Measurements from ENCODE around the gene TMEM134. TPM values are rescaled to one million over a fixed set of nuclear protein-coding genes. Genes with fewer than 3 reads are reported as not detected.
"Not testable (repeated sequence)": the region's sequence is repeated elsewhere in the genome, so short reads cannot be mapped to it uniquely, and the experiment has no call there.

TMEM134 gene
- total RNA-seq, 2 experiments from 2014 or later = 36.3 to 37.6 TPM

GRCh38 chr11:67470337-67471002, 1.4 kb upstream of the TMEM134 start:
- H3K27me3 Mint-ChIP-seq = no peaks in the 10 kb centered on the region
- peaks cover 5% of the 10 kb centered on the region for H3K36me3 Mint-ChIP-seq (ENCODE audit: low read depth)
- POLR2A ChIA-PET = interaction anchor here (7.8 to 10.2 kb wide), 2 partner anchors 15 to 33 kb away, joined by 94 to 134 read pairs; partner anchors contain the start of genes AIP and PTPRCAP
- H3K4me1 Mint-ChIP-seq = peaks cover 32% of the 10 kb centered on the region
- H3K27ac Mint-ChIP-seq = no peak overlapping the region
- H3K9me3 Mint-ChIP-seq = no peaks in the 10 kb centered on the region
- CTCF ChIA-PET = interaction anchor here (1.3 kb wide), 1 partner anchor 75 kb away, joined by 3 read pairs; no protein-coding TSS in a partner anchor
- no peak for DNase-seq
- no peak overlapping the region for H3K4me3 Mint-ChIP-seq

- no peaks in the 10 kb centered on the region for H3K9me3 Mint-ChIP-seq
- CTCF ChIA-PET = interaction anchor here (1.3 to 1.6 kb wide), 2 partner anchors 31 to 74 kb away, joined by 3 to 14 read pairs; partner anchors contain the start of gene PTPRCAP
- H3K4me1 Mint-ChIP-seq = peaks cover 37% of the 10 kb centered on the region
- no peaks in the 10 kb centered on the region for H3K27me3 Mint-ChIP-seq
- peak overlapping the region; percentile 61 for H3K27ac Mint-ChIP-seq
- POLR2A ChIA-PET = interaction anchor here (1.0 to 10.2 kb wide), 10 partner anchors 11 to 75 kb away, joined by 3 to 134 read pairs (median 6); partner anchors contain the start of genes AIP, GPR152, PPP1CA and PTPRCAP
- H3K36me3 Mint-ChIP-seq (ENCODE audit: low read depth) = peaks cover 8% of the 10 kb centered on the region
- peak overlapping the region; percentile 70 for H3K4me3 Mint-ChIP-seq
- DNase-seq = no peak
These were observed 409 bp upstream of the TMEM134 start for GRCh38 chr11:67469508-67469811.

GRCh38 chr11:67468456-67468758, 644 bp downstream of the TMEM134 start:
- H3K36me3 Mint-ChIP-seq (ENCODE audit: low read depth) = peaks cover 8% of the 10 kb centered on the region
- CTCF ChIA-PET = interaction anchor here (0.6 to 2.1 kb wide), 6 partner anchors 13 to 67 kb away, joined by 3 to 14 read pairs (median 4); partner anchors contain the start of genes PPP1CA and PTPRCAP
- peak overlapping the region; percentile 86 for H3K4me3 Mint-ChIP-seq
- H3K4me1 Mint-ChIP-seq = peaks cover 41% of the 10 kb centered on the region
- POLR2A ChIA-PET = interaction anchor here (0.7 to 10.2 kb wide), 22 partner anchors 8 to 115 kb away, joined by 3 to 134 read pairs (median 4); partner anchors contain the start of genes AIP, CLCF1, CORO1B and GPR152
- H3K9me3 Mint-ChIP-seq = no peaks in the 10 kb centered on the region
- no peaks in the 10 kb centered on the region for H3K27me3 Mint-ChIP-seq
- no peak for DNase-seq
- peak overlapping the region; percentile 75 for H3K27ac Mint-ChIP-seq

DNA sequence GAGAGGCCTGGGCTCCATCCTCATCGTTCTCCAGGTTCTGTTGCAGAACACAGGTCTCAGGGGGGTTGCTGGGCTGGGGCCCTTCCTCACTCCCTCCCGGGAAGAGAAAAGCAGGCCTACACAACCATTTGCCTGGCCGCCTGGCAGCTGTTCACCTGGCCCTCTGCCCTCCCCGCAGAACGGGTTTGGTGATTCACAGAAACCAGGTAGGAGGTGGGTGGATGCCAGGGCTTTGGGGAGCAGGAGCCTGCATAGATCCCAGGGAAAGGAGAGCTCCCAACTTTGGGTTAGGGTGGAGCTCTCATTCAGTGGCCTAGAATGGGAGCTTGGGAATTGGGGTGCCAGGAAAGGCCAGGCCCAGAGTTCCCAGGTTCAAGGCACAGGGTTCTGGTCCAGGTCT, 995 bp downstream of the TMEM134 start:
- Mint-ChIP-seq H3K9me3 (no peaks in the 10 kb centered on the region), H3K36me3 (ENCODE audit: low read depth) (peaks cover 8% of the 10 kb centered on the region)
- DNase-seq = no peak

DNA sequence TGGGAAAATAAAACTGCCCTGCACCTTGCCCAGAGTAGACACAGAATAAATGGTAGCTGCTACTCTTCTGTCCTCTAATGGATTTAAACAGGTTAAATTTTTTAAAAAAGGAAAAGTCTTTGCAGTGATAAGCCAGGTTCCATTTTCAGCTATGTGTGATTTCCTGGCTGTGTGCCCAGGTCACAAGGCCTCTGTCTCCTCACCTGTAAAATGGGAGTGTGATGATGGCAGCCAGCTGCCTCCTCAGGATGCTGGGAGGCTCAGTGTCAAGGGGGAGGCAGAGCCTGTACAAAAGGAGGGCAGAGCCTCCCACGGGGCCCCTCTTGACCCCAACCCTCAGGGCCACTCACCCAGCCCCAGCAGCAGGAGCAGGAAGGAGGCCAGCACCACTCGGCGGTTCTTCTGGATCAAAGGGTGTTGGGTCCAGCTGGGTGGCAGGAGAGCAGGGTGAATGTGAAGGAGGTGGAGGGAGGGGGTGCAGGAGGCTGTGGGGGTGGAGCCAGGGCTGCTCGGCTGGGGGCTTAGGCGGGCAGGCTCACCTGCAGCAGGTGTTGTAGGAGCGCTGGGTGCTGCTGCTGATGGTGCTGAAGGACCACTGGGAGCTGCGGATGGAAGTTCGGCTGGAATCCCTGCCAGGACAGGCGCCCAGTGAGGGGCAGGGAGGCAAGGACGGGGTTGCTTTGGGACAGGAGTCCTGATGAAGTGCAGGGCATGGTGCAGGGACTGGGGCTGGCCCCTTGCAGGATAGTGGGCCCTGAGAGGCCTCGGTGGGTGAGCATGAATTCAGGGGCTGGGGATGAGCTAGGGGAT, 1.9 kb downstream of the TMEM134 start:
- peak overlapping the region; percentile 56 for H3K27ac Mint-ChIP-seq

More for the DNA sequence above, 995 bp downstream of the TMEM134 start:
- Mint-ChIP-seq H3K4me1 (peaks cover 41% of the 10 kb centered on the region), H3K27ac (peak overlapping the region; percentile 75), H3K27me3 (no peaks in the 10 kb centered on the region), H3K4me3 (peak overlapping the region; percentile 86)
- CTCF ChIA-PET = interaction anchor here (0.6 to 2.1 kb wide), 6 partner anchors 14 to 67 kb away, joined by 3 to 7 read pairs (median 4); partner anchors contain the start of genes PITPNM1 and PPP1CA
- POLR2A ChIA-PET = interaction anchor here (1.0 to 10.2 kb wide), 16 partner anchors 7 to 115 kb away, joined by 3 to 134 read pairs (median 6); partner anchors contain the start of genes AIP, CLCF1, CORO1B and GPR152

GRCh38 chr11:67466367-67466766, 2.7 kb downstream of the TMEM134 start:
- Mint-ChIP-seq H3K4me1 (peaks cover 41% of the 10 kb centered on the region), H3K27me3 (no peaks in the 10 kb centered on the region), H3K9me3 (no peaks in the 10 kb centered on the region), H3K27ac (peak overlapping the region; percentile 35), H3K4me3 (no peak overlapping the region), H3K36me3 (ENCODE audit: low read depth) (peaks cover 8% of the 10 kb centered on the region)
- DNase-seq = no peak
- ChIA-PET CTCF (interaction anchor here (1.0 to 2.0 kb wide), 3 partner anchors 27 to 64 kb away, joined by 4 to 5 read pairs (median 5); partner anchors contain the start of gene PITPNM1), POLR2A (interaction anchor here (1.0 to 10.2 kb wide), 9 partner anchors 15 to 74 kb away, joined by 3 to 134 read pairs (median 7); partner anchors contain the start of genes AIP, CORO1B, GPR152 and PPP1CA)

More for the DNA sequence above, 1.9 kb downstream of the TMEM134 start:
- no peak for DNase-seq
- Mint-ChIP-seq H3K4me3 (peak overlapping the region; percentile 86), H3K27me3 (no peaks in the 10 kb centered on the region), H3K9me3 (no peaks in the 10 kb centered on the region), H3K4me1 (peaks cover 41% of the 10 kb centered on the region), H3K36me3 (ENCODE audit: low read depth) (peaks cover 8% of the 10 kb centered on the region)
- POLR2A ChIA-PET = interaction anchor here (0.8 to 10.2 kb wide), 9 partner anchors 16 to 114 kb away, joined by 3 to 134 read pairs (median 10); partner anchors contain the start of genes AIP, CORO1B, GPR152 and PITPNM1
- CTCF ChIA-PET = interaction anchor here (1.0 to 2.1 kb wide), 4 partner anchors 28 to 65 kb away, joined by 4 to 7 read pairs (median 5); partner anchors contain the start of gene PITPNM1

GRCh38 chr11:67465530-67465929, 3.5 kb downstream of the TMEM134 start:
- H3K9me3 Mint-ChIP-seq; DNase-seq; H3K36me3 Mint-ChIP-seq (ENCODE audit: low read depth); H3K27me3 Mint-ChIP-seq: not testable (repeated sequence)
- peak overlapping the region; percentile 89 for H3K27ac Mint-ChIP-seq
- H3K4me3 Mint-ChIP-seq = peak overlapping the region; percentile 84
- peaks cover 41% of the 10 kb centered on the region for H3K4me1 Mint-ChIP-seq
- ChIA-PET CTCF (interaction anchor here (1.5 to 1.6 kb wide), 2 partner anchors 27 to 64 kb away, joined by 6 to 7 read pairs; partner anchors contain the start of gene PPP1CA), POLR2A (interaction anchor here (0.9 to 10.2 kb wide), 17 partner anchors 14 to 226 kb away, joined by 3 to 134 read pairs (median 4); partner anchors contain the start of genes AIP, CORO1B, PPP1CA and PTPRCAP)

- ChIA-PET POLR2A (interaction anchor here (0.9 to 10.2 kb wide), 17 partner anchors 14 to 225 kb away, joined by 3 to 134 read pairs (median 4); partner anchors contain the start of genes AIP, CORO1B, PPP1CA and PTPRCAP), CTCF (interaction anchor here (0.7 to 1.6 kb wide), 3 partner anchors 27 to 121 kb away, joined by 3 to 7 read pairs (median 6); partner anchors contain the start of gene PPP1CA)
- Mint-ChIP-seq H3K27ac (peak overlapping the region; percentile 89), H3K27me3 (peaks cover 2% of the 10 kb centered on the region), H3K4me3 (peak overlapping the region; percentile 84), H3K36me3 (ENCODE audit: low read depth) (peaks cover 8% of the 10 kb centered on the region), H3K9me3 (no peaks in the 10 kb centered on the region), H3K4me1 (peaks cover 41% of the 10 kb centered on the region)
- no peak for DNase-seq
These were observed 3.9 kb downstream of the TMEM134 start for GRCh38 chr11:67465189-67465510.

DNA sequence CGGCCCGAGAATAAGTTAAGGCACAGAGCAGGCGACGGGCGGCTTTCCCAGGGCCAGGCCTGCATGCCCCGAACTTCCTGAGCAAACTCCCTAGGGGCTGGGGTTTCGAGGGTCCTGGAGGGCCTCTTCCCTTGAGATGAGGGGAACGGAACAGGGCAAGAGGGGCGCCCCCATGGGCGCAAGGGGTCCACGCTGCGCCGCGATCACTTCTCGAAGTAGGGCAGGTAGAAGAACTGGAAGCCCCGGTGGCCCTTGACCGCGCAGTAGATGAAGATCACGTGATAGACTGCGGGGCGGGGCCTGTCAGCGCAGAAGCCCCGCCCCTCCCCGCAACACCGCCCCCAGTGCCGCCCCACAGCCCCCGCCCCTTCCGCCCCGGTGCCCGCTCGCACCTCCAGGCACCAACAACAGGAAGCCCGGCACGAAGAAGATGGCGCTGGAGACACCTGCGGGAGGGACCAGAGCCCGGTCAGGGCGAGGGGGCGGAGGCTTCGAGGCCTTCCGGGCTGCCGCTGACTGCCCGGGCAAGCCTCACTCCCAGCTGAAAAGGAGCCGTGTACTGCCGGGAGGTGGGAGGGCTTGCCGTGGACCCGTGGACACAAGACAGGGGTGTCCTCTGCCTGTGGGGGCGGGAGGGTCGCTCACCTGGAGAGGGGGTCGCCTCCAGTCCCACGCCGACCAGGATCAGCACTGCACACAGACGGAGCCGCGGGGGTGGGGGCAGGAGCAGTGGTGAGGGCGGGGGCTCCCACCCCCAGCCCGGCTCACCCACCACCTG, 4.5 kb downstream of the TMEM134 start:
- Mint-ChIP-seq H3K27ac (peak overlapping the region; percentile 89), H3K9me3 (no peaks in the 10 kb centered on the region), H3K27me3 (peaks cover 4% of the 10 kb centered on the region), H3K4me3 (peak overlapping the region; percentile 84), H3K4me1 (peaks cover 42% of the 10 kb centered on the region), H3K36me3 (ENCODE audit: low read depth) (peaks cover 8% of the 10 kb centered on the region)
- peak; percentile 95 for DNase-seq
- CTCF ChIA-PET = interaction anchor here (0.7 to 1.6 kb wide), 3 partner anchors 26 to 120 kb away, joined by 3 to 7 read pairs (median 6); partner anchors contain the start of gene PPP1CA
- POLR2A ChIA-PET = interaction anchor here (0.9 to 10.2 kb wide), 13 partner anchors 15 to 225 kb away, joined by 3 to 134 read pairs (median 5); partner anchors contain the start of genes AIP, PPP1CA, PTPRCAP and RAD9A

- Mint-ChIP-seq H3K9me3 (no peaks in the 10 kb centered on the region), H3K4me3 (peak overlapping the region; percentile 84), H3K27me3 (peaks cover 4% of the 10 kb centered on the region), H3K4me1 (peaks cover 37% of the 10 kb centered on the region), H3K36me3 (ENCODE audit: low read depth) (peaks cover 8% of the 10 kb centered on the region), H3K27ac (peak overlapping the region; percentile 89)
- POLR2A ChIA-PET = interaction anchor here (0.9 to 10.2 kb wide), 4 partner anchors 16 to 35 kb away, joined by 3 to 134 read pairs (median 50); partner anchors contain the start of genes AIP, PTPRCAP and RPS6KB2
- DNase-seq = no peak
- CTCF ChIA-PET = interaction anchor here (1.2 kb wide), 1 partner anchor 62 kb away, joined by 3 read pairs; the partner anchor contains the start of gene PPP1CA
These were observed 5.2 kb downstream of the TMEM134 start for GRCh38 chr11:67463680-67464410.

- POLR2A ChIA-PET = interaction anchor here (0.9 to 10.2 kb wide), 2 partner anchors 15 to 26 kb away, joined by 3 to 134 read pairs; partner anchors contain the start of gene PTPRCAP
- H3K36me3 Mint-ChIP-seq (ENCODE audit: low read depth) = peaks cover 5% of the 10 kb centered on the region
- H3K9me3 Mint-ChIP-seq = no peaks in the 10 kb centered on the region
- peaks cover 34% of the 10 kb centered on the region for H3K4me1 Mint-ChIP-seq
- peaks cover 4% of the 10 kb centered on the region for H3K27me3 Mint-ChIP-seq
- DNase-seq = no peak
- CTCF ChIA-PET = interaction anchor here (0.6 to 1.2 kb wide), 2 partner anchors 62 to 113 kb away, joined by 3 read pairs; partner anchors contain the start of gene PPP1CA
- H3K4me3 Mint-ChIP-seq = no peak overlapping the region
- H3K27ac Mint-ChIP-seq = no peak overlapping the region
These were observed 5.9 kb downstream of the TMEM134 start for GRCh38 chr11:67463186-67463585.

Measured in activated CD4-positive, alpha-beta memory T cell treated with anti-CD3 and anti-CD28 coated beads, Interleukin-2, amount 10 ng/mL, durations not matched to agents 7 days and 5 days (primary cell).